ENCODE results near the gene NDC1. TPM values are rescaled to one million over a fixed set of nuclear protein-coding genes. Genes with fewer than 3 reads are reported as not detected.

The NDC1 gene
- total RNA-seq, 2 donors from 2014 or later, result 32.4 to 38.7 TPM

- Histone ChIP-seq H3K27me3 (ENCODE audit: control insufficient read depth, insufficient read depth, low read length, poor library complexity, severe bottlenecking) (no peaks in the 10 kb centered on the region), H3K4me3 (ENCODE audit: low read length) (no peak overlapping the region), H3K9me3 (ENCODE audit: control insufficient read depth, low read length) (no peaks in the 10 kb centered on the region), H3K9ac (ENCODE audit: extremely low read depth, low read length, poor library complexity, severe bottlenecking) (no peak overlapping the region), H3K27ac (ENCODE audit: low read depth, low read length) (no peak overlapping the region), H3K4me1 (ENCODE audit: control insufficient read depth, insufficient read depth, low read length) (no peaks in the 10 kb centered on the region), H3K36me3 (ENCODE audit: control insufficient read depth, insufficient read depth, low read length) (no peaks in the 10 kb centered on the region)
- Mint-ChIP-seq H3K9me3 (no peaks in the 10 kb centered on the region), H3K4me1 (peaks cover 8% of the 10 kb centered on the region), H3K27me3 (ENCODE audit: insufficient read depth) (no peaks in the 10 kb centered on the region), H3K4me3 (no peak overlapping the region), H3K36me3 (ENCODE audit: low read depth) (no peaks in the 10 kb centered on the region), H3K27ac (no peak overlapping the region)
- DNase-seq, result peak; percentile 93
- WGBS, 2 experiments (ENCODE audit: insufficient coverage in 1 of 2, insufficient read length in 1 of 2), result 60 to 66% methylated on average over 10 to 11 of the region's 11 CpGs
- peak; percentile 89 for TF ChIP-seq CTCF (conservative IDR thresholded peaks at IDR 0.05)
These were observed 122.6 kb downstream of the NDC1 start for GRCh38 chr1:53715478-53715877.

Other genes starting within 250 kb of the NDC1 start
- 1 to 10 TPM; 2.1 to 3.9 TPM for gene GLIS1, start 99.1 kb downstream of the NDC1 start, total RNA-seq
- 10 to 100 TPM; 32.7 to 32.8 TPM for gene YIPF1, start 51.5 kb upstream of the NDC1 start, total RNA-seq
- gene DIO1, start 55.9 kb upstream of the NDC1 start, total RNA-seq, result not detected
- 10 to 100 TPM; 34.8 to 56.7 TPM for gene IFT25, start 107.4 kb upstream of the NDC1 start, total RNA-seq
- 10 to 100 TPM; 46.0 to 55.1 TPM for gene LRRC42, start 108.1 kb upstream of the NDC1 start, total RNA-seq
- gene LDLRAD1, start 179.9 kb upstream of the NDC1 start, total RNA-seq, result not detected
- gene TMEM59, start 214.9 kb upstream of the NDC1 start, total RNA-seq, result 100 to 1,000 TPM in 1 of 2 donors, 10 to 100 TPM in 1; 99.6 to 112 TPM
- 1 to 10 TPM; 5.9 to 6.6 TPM for gene TCEANC2, start 215.3 kb upstream of the NDC1 start, total RNA-seq

All from endodermal cell (in vitro differentiated cells).